Neuron (in vitro differentiated cells): ENCODE data around the gene PHF21B.

Source experiments
- H2AFZ ChIP-seq: one replicate; pipeline ENCODE4 v1.6.1; 2013; ENCODE audit warnings: low read depth, mild to moderate bottlenecking, inconsistent platforms, low read length, moderate library complexity
- H3K27me3 ChIP-seq: one replicate; pipeline ENCODE4 v1.6.1; 2013; ENCODE audit warnings: low read length; ENCODE audit not compliant: insufficient read depth
- H3K36me3 ChIP-seq: one replicate; pipeline ENCODE4 v1.6.1; 2013; ENCODE audit warnings: low read length; ENCODE audit not compliant: insufficient read depth
- H3K4me1 ChIP-seq: one replicate; pipeline ENCODE4 v1.6.1; 2013; ENCODE audit warnings: low read length; ENCODE audit not compliant: insufficient read depth
- H3K4me3 ChIP-seq: 2 replicates; pipeline ENCODE4 v1.5.1; 2013; ENCODE audit warnings: mild to moderate bottlenecking, low read length, moderate library complexity
- H3K9me3 ChIP-seq: one replicate; pipeline ENCODE4 v1.6.1; 2013; ENCODE audit warnings: low read length

The PHF21B gene

DNA sequence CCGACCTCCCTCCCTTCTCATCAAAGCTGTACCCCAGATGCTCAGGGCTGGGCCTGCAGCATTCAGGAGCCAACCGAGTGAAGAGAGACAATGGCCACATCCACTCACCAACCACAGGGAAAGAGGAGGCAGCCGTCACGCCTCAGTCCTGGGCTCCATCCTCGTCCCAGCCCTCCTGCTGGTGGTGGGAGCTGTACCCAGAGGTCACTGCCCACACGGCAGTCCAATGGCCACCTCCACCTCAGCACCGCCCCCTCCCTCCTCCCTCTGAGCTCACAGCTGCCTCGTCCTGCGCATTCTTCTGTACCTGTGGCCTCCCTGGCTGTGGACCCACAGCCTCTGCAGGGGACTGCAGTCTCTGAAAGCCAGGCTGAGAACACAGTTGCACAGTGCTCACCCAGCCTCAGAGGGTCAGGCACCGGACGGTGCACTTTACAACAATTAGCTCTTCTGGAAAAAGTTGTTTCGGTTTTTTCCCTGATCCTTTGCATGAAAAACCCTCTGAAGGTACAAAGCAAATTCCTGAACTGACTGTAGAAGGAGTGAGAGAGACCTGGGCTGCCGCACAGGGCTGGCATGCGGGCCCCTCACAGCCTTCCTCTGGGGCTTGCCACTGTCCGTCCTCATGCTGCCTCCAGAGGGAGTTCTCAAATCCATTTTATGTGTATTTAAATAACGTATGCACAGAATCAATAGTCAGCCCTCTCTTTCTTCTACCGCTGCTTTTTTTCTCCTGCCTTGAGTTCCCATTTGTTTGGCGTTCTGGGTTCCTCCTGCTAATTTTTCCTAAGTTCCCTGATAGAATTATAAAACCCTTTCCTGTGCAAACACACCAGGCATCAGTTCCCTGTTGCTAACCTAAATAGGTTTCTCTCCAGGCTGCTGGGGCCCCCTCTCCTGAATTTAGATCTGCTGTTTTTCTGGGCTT is 52.7 kb downstream of the PHF21B start:
- no peak overlapping the region for H2AFZ ChIP-seq
- H3K4me3 ChIP-seq: no peak overlapping the region
- peaks cover 8% of the 10 kb centered on the region for H3K4me1 ChIP-seq
- H3K27me3 ChIP-seq: no peaks in the 10 kb centered on the region
- H3K36me3 ChIP-seq: peaks cover 22% of the 10 kb centered on the region
- H3K9me3 ChIP-seq: peaks cover 1% of the 10 kb centered on the region

DNA sequence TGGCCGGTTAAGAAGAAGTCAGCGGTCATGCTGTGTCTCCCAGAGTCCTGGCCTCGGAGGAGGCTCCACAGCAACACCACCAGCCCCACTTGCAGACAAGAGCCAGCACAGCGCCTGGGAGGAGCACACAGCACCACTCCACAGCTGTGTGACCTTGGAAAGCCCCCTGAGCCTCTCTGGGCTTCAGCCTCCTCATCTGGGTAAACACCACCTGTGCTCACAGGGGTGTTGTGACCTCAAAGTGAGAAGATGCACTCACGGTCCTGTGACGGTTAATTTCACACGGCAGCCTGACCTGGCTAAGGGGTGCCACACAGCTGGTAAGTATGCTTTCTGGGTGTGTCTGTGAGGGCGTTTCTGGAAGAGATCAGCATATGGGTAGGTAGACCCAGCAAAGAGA is 54.7 kb downstream of the PHF21B start:
- Histone ChIP-seq H3K27me3 (no peaks in the 10 kb centered on the region), H3K9me3 (peaks cover 13% of the 10 kb centered on the region), H3K36me3 (peaks cover 34% of the 10 kb centered on the region), H3K4me1 (peaks cover 8% of the 10 kb centered on the region), H3K4me3 (no peak overlapping the region), H2AFZ (no peak overlapping the region)

DNA sequence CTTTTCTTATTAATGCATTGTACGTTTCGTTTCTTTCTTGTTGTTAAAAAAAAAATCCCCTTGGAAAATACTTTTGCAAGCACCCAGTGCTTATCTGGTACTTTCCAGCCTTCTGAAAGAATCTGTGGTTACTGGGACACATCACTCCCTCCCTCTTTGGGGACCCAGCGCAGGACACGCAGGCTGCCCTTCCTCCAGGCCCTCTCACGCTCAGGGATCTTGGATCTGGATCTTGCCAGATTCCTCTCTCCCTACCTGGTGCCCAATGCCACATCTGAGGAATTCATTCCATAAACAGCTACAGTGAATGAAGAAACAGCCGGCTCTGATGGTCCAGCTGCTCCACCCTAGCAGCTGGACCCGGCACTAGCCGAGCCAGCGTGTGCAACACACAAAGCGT is 55.7 kb downstream of the PHF21B start:
- Histone ChIP-seq H3K36me3 (peaks cover 27% of the 10 kb centered on the region), H3K9me3 (peaks cover 13% of the 10 kb centered on the region), H3K27me3 (no peaks in the 10 kb centered on the region), H3K4me1 (peaks cover 8% of the 10 kb centered on the region), H3K4me3 (no peak overlapping the region), H2AFZ (no peak overlapping the region)

DNA sequence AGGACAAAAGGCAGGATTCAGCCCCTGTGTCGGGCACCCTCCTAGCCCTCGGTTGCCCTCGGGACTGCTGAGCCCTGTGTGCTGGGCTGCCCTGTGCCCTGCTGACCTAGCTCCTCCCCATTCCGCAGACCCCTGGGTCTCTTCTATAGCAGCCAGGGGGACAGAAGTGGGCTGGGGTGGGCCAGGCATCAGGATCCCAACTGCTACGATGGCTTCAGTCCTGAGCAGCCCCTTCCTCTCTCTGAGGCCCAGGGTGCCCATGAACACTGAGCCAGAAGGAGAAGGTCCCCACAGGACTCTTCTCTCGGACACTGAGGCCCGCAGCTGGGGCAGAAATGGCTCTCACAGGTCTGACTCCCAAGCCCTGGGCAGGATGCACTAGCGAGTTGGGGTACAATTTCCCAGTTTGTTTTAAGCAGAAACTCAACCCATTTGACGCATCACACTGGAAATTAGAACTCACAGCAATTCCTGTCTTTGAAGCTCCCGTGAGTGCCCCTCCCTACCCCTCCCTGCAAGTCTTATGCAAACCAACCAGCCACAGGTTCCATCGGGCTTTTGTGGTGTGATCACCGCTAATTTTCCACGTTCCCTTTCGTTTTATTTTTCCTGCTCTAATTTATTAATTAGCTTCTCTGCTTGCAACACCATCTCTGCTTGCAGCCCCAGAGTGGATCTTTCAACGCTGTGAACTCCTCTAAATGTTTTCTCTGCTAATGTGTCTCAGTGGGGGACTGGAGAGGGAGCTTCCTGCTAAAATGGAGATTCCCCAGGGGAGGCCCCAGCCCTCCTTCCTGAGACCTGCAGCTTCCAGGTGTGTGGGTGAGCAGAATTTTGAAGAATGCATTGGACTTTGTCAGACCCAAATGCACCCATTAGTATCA is 56.7 kb downstream of the PHF21B start:
- no peaks in the 10 kb centered on the region for H3K27me3 ChIP-seq
- peaks cover 8% of the 10 kb centered on the region for H3K4me1 ChIP-seq
- no peak overlapping the region for H3K4me3 ChIP-seq
- H2AFZ ChIP-seq: no peak overlapping the region
- H3K36me3 ChIP-seq: peaks cover 25% of the 10 kb centered on the region
- peaks cover 13% of the 10 kb centered on the region for H3K9me3 ChIP-seq

DNA sequence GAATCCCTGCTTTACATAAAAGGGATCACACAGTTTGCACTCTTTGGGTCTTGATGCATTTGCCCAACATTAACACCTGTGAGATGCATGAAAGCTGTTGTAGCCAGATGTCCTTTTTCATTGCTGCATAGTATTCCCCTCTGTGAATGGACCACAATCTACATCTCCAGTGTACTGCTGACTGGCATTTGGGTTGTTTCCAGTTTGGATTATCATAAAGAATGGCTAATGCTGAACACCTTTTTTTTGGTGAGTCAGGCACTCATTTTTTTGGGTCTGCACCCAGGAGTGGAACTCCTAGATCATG is 58.3 kb downstream of the PHF21B start:
- no peaks in the 10 kb centered on the region for H3K27me3 ChIP-seq
- no peaks in the 10 kb centered on the region for H3K4me1 ChIP-seq
- peaks cover 36% of the 10 kb centered on the region for H3K36me3 ChIP-seq
- no peak overlapping the region for H3K4me3 ChIP-seq
- H3K9me3 ChIP-seq: peaks cover 13% of the 10 kb centered on the region
- H2AFZ ChIP-seq: no peak overlapping the region

DNA sequence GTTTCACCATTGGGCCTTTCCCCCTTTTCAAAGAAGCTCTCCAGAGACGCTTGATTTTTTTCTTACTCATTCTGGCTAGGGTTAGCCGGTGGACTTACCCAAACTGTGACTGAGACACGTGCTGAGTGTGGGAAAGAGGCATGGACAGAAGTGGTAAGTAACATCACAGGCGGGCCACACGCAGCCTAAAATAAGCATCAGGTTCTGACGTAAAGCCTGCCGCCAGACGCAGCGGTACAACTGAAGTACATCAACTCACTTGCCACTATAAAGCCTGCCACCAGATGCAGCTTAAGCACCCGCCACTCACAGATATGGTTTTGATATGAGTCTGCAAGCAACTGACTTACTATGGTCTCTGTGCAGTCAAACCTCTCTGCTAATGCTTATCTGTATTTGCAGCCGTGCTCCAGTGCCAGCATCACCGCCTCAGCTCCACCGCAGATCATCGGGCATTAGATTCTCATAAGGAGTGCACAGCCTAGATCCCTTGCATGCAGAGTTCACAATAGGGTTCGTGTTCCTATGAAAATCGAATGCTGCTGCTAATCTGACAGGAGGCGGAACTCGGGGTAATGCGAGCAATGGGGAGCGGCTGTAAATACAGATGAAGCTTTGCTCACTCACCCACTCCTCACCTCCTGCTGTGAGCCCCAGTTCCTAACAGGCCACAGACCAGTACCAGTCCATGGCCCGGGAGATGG is 58.8 kb downstream of the PHF21B start:
- peaks cover 39% of the 10 kb centered on the region for H3K36me3 ChIP-seq
- no peak overlapping the region for H2AFZ ChIP-seq
- H3K27me3 ChIP-seq: no peaks in the 10 kb centered on the region
- H3K4me3 ChIP-seq: no peak overlapping the region
- H3K4me1 ChIP-seq: no peaks in the 10 kb centered on the region
- peaks cover 13% of the 10 kb centered on the region for H3K9me3 ChIP-seq

DNA sequence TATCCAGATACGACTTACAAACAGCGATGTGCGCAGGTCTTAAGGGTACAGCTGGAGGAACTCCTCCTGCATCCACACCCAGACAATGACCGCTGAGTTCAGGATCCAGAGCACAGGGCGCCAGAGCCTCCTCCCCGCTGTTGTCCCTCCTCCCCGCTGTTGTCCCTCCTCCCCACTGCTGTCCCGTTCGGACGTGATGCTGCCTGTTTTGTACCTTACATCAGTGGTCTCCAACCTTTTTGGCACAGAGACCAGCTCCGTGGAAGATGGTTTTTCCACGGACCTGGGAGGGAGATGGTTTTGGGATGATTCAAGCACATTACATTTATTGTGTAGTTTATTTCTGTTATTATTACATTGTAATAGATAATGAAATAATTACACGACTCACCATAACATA is 62.0 kb downstream of the PHF21B start:
- H3K27me3 ChIP-seq: no peaks in the 10 kb centered on the region

DNA sequence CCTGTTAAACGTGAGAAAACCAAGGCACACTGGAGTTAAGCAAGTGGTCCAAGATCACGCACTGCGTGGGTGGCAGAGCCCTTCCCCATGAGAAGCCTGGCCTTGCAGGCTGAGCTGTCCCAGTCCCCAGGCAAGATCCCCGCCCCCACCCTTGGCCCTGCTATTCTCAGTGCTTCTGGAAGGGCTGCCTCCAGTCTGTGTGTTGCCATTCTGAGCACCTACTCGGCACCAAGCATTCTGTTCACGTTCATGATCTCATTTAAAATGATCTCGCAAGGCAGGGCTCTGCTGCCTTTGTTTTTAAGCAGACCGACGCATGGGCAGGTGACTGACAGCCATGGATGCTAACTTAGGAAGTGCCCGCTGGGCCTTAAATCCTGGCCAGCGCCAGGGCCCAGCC is 62.8 kb downstream of the PHF21B start:
- Histone ChIP-seq H3K27me3 (no peaks in the 10 kb centered on the region), H3K4me1 (no peaks in the 10 kb centered on the region), H2AFZ (no peak overlapping the region), H3K36me3 (peaks cover 49% of the 10 kb centered on the region), H3K4me3 (no peak overlapping the region), H3K9me3 (peaks cover 11% of the 10 kb centered on the region)

More for the DNA sequence above, 62.0 kb downstream of the PHF21B start:
- H2AFZ ChIP-seq: no peak overlapping the region
- H3K4me3 ChIP-seq: no peak overlapping the region
- H3K9me3 ChIP-seq: peaks cover 13% of the 10 kb centered on the region
- no peaks in the 10 kb centered on the region for H3K4me1 ChIP-seq
- H3K36me3 ChIP-seq: peaks cover 49% of the 10 kb centered on the region

DNA sequence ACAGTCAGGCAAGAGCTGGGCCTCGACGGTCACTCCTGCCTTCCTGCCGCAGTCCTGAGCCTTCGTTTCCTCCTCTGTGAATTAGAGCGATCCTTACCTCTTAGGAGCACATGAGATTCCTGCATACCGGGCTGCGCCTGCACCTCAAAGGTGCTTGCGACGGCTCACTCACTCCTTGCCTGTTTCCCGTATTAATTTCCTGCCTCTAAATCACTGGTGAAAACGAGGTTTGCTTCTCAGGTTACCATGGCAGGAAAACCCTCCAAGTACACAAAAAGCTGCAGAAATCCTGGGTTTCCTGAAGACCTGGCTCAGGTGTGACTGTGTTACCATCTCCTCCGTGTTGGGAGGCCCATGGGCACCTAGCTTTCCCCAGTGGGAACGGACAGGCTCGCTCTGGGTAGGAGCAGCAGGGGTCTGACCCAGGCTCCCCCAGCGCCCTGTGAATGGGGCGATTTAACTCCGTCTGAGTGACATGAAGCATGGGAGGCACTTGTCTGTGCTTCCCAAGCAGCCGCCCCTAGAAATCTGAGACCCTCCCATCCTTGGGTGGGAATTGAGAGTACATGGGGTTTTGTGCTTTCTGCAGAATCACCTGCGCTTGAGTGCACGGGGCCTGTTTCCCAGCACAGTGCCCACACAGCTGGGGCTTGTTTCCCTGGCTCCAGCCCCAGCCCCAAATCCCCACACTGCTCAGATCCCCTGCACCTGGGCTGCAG is 64.8 kb downstream of the PHF21B start:
- no peak overlapping the region for H3K4me3 ChIP-seq
- H3K27me3 ChIP-seq: no peaks in the 10 kb centered on the region
- H3K9me3 ChIP-seq: no peaks in the 10 kb centered on the region
- H3K36me3 ChIP-seq: peaks cover 31% of the 10 kb centered on the region
- no peak overlapping the region for H2AFZ ChIP-seq
- no peaks in the 10 kb centered on the region for H3K4me1 ChIP-seq

DNA sequence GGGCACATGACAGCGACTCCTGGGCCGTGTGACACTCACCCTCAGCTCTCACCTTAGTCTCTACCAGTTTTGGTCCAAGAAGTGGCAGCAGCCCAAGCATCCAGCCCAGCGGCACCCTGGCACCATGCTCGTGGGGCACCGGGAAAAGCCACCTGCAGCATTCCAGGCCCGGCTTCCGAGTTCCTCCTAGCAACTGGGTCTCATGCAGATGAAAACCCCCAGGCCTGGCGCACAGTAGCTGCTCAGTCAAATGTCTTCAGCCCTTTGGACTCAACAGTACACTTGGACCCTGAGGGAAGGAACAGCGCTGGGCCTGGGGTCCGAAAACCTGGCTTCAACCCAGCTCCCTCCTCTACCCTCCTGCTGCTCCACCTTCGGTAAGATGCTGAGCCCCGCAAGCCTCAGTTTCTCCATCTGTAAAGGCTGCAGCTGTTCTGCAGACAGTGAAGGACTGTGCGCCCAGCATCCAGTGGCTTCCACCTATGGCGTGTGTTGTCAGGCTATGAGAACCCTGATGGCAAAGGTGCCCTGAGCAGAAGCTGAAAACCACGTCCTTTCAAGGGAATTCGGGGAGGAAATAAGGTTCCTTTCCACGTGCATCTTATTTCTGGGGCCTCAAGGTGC is 66.0 kb downstream of the PHF21B start:
- Histone ChIP-seq H3K4me3 (no peak overlapping the region), H3K27me3 (no peaks in the 10 kb centered on the region), H2AFZ (no peak overlapping the region), H3K4me1 (no peaks in the 10 kb centered on the region), H3K36me3 (peaks cover 34% of the 10 kb centered on the region), H3K9me3 (no peaks in the 10 kb centered on the region)

DNA sequence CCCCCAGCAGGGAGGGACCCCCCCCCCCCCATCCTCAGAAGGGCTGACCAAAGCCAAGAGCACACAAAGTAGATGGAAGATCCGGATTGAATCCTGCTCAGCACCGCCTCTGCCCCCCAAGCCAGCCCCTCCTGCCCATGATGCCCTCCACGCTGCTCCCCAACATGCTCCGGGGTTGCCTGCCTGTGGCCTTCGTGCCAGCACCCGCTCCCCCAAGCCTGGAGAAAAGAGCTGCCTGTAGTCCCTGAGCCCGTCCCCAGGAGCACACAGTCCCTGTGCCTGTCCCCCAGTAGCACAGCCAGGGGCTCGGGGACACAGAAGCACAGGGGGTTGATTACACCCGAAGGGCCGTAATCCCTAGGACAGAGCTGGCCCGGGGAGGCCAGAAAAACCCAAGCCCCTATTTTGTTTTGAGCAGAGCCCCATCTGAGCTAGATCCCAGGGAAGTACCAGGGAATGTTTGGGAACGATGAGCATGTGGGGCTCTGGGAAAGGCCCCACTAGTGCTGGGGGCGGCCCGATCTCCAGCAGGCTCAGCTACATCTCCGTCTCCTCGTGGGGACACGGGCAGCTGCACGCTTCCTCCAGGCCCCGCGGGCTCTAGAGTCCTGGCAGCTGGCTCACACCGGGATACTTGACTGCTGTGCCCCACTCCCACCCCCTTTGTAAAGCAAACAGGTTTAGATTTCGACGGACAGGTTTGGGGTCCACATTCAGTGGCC is 66.7 kb downstream of the PHF21B start:
- Histone ChIP-seq H3K36me3 (peaks cover 34% of the 10 kb centered on the region), H3K4me1 (no peaks in the 10 kb centered on the region), H3K9me3 (no peaks in the 10 kb centered on the region), H3K27me3 (no peaks in the 10 kb centered on the region), H2AFZ (no peak overlapping the region), H3K4me3 (no peak overlapping the region)

DNA sequence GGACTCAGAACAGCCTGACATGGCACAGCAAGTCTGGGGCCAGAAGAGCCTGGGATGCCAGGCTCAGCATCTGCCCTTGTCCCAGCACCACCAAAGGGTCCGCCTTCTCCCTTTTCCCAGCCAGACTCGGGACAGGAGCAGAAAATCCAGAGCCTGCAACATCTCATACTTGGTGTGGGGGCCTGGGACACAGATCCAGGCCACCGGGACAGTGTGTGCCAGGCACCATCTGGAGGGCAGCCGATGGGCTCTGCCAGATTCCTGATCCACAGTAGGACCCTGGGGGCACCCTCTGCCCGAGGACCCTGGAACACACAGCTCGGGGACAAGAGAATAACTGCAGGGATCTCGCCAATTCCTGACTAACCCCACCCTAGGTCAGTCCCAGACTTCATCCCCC is 67.7 kb downstream of the PHF21B start:
- H2AFZ ChIP-seq: no peak overlapping the region
- H3K4me1 ChIP-seq: no peaks in the 10 kb centered on the region
- H3K27me3 ChIP-seq: no peaks in the 10 kb centered on the region
- H3K9me3 ChIP-seq: no peaks in the 10 kb centered on the region
- peaks cover 30% of the 10 kb centered on the region for H3K36me3 ChIP-seq
- H3K4me3 ChIP-seq: no peak overlapping the region
